GM23338 (cell line): Measurements from ENCODE around the gene EMSY.

Experiments
- CREB1 ChIP-seq: fragments of 250-450 bp; sonication (Bioruptor Pico); IDR thresholded peaks from 2 replicates; pipeline ENCODE4 v1.5.0; 2020; ENCODE audit warnings: low read depth, mild to moderate bottlenecking, moderate library complexity
- CTCF ChIP-seq, 2 experiments: fragments of 200-600 bp in 1 of 2; sonication (generic) in 1 of 2; conservative IDR thresholded peaks; 2 replicates each; pipeline versions ENCODE4 v1.5.1 to v1.6.1; 2016 to 2017; ENCODE audit warnings: antibody characterized with exemption in 2 of 2, low read depth in 2 of 2, mild to moderate bottlenecking in 2 of 2, moderate library complexity in 1 of 2
- ETS1 ChIP-seq: IDR thresholded peaks from 2 replicates; pipeline ENCODE4 v1.6.1; 2016; ENCODE audit warnings: antibody characterized with exemption
- EZH2 ChIP-seq: fragments of 200-600 bp; sonication (generic); IDR thresholded peaks from one replicate; pipeline ENCODE4 v1.8.0; 2017; ENCODE audit warnings: antibody characterized with exemption, mild to moderate bottlenecking, low read depth; ENCODE audit not compliant: unreplicated experiment
- EZH2phosphoT487 ChIP-seq: fragments of 200-600 bp; sonication (generic); IDR thresholded peaks from one replicate; pipeline ENCODE4 v1.8.1; 2018; ENCODE audit warnings: antibody characterized with exemption; ENCODE audit not compliant: unreplicated experiment
- POLR2AphosphoS5 ChIP-seq: IDR thresholded peaks from 2 replicates; pipeline ENCODE4 v1.6.1; 2016; ENCODE audit warnings: antibody characterized with exemption, low read depth
- REST ChIP-seq: IDR thresholded peaks from one replicate; pipeline ENCODE4 v1.6.1; 2018; ENCODE audit warnings: antibody characterized with exemption; ENCODE audit not compliant: unreplicated experiment

GRCh38 chr11:76552987-76553386 lies 108.2 kb downstream of the EMSY start:
- TF ChIP-seq CTCF (conservative IDR thresholded peaks at IDR 0.05; ENCODE audit: low read depth in 2 of 2) (no peak), POLR2AphosphoS5 (no peak), CREB1 (CRISPR knock-in tag) (no peak), EZH2 (no peak), ETS1 (no peak), EZH2phosphoT487 (no peak), REST (no peak)
